HepG2 (cell line): ENCODE data around the gene LHPP. TPM values are rescaled to one million over a fixed set of nuclear protein-coding genes. Genes with fewer than 3 reads are reported as not detected.

ENCODE experiments used
- ATAC-seq: fragments of 200-7000 bp; cut with Tn5 transposase; 3 replicates; pipeline ENCODE4 v1.9.1; 2020; ENCODE audit warnings: mild to moderate bottlenecking, moderate library complexity
- BruUV-seq: library from RNA; stranded (reverse); fragments of 400-500 nt; replicated peaks from 2 replicates; lab custom pipeline; 2021; lab: Mats Ljungman, UMichigan
- CTCF ChIA-PET: fragments of 300-600 bp; formaldehyde crosslinking; extraction: SDS; loops from one replicate; lab custom pipeline; 2021; ENCODE audit warnings: low total read pairs, inconsistent platforms, low intra/inter-chr PET ratio; lab: Yijun Ruan, JAX
- POLR2A ChIA-PET: fragments of 350-600 bp; sonication (Branson Sonifier 250); formaldehyde crosslinking; loops from one replicate; lab custom pipeline; 2020; ENCODE audit warnings: antibody characterized with exemption, inconsistent platforms; lab: Yijun Ruan, JAX
- DNase-seq: peaks from one replicate; pipeline ENCODE4 v3.0.0-alpha.2; 2015; ENCODE audit warnings: low spot score
- FAIRE-seq: peaks from 3 replicates; lab custom pipeline; 2011; peaks lifted over from hg19 to GRCh38; lab: Jason Lieb, UNC
- H2AFZ ChIP-seq: one replicate; pipeline ENCODE4 v1.6.1; 2011; ENCODE audit warnings: low read length, inconsistent platforms
- H3K27ac ChIP-seq: fragments of 300-600 bp; 3 replicates; pipeline ENCODE4 v1.8.0; 2011; ENCODE audit warnings: mixed run types, mild to moderate bottlenecking, mixed read lengths, low read length, inconsistent platforms; ENCODE audit not compliant: insufficient read depth; ENCODE audit errors: extremely low read length
- H3K27me3 ChIP-seq, 2 experiments: fragments of 200-600 bp in 1 of 2; 2 replicates in 1 of 2; 3 replicates in 1 of 2; pipeline versions ENCODE4 v1.6.0 to v1.8.0; 2011; ENCODE audit warnings: low read length in 2 of 2, mild to moderate bottlenecking in 2 of 2, moderate library complexity in 2 of 2, inconsistent platforms in 1 of 2; ENCODE audit not compliant: insufficient read depth in 2 of 2, control insufficient read depth in 1 of 2
- H3K36me3 ChIP-seq, 2 experiments: fragments of 200-600 bp in 1 of 2; replicated peaks in 1 of 2; 2 replicates in 1 of 2; 3 replicates in 1 of 2; pipeline versions ENCODE4 v1.5.1 to v1.8.0; 2011; ENCODE audit warnings: low read length in 2 of 2, inconsistent platforms in 1 of 2; ENCODE audit not compliant: insufficient read depth in 2 of 2, control insufficient read depth in 1 of 2
- H3K4me1 ChIP-seq: 2 replicates; pipeline ENCODE4 v1.5.1; 2012; ENCODE audit warnings: low read length, inconsistent platforms; ENCODE audit not compliant: insufficient read depth
- H3K4me2 ChIP-seq: 2 replicates; pipeline ENCODE4 v1.6.0; 2011; ENCODE audit warnings: low read depth, low read length, inconsistent platforms
- H3K4me3 ChIP-seq, 3 experiments: fragments of 200-600 bp in 1 of 3; sonication (generic), shearing (Covaris generic) in 1 of 3; replicated peaks in 1 of 3; 2 replicates each; pipeline ENCODE4 v1.5.1; 2011 to 2016; ENCODE audit warnings: low read length in 3 of 3, inconsistent platforms in 2 of 3, low read depth in 2 of 3, mild to moderate bottlenecking in 2 of 3, control low read depth in 1 of 3, mixed read lengths in 1 of 3; ENCODE audit not compliant: insufficient read depth in 1 of 3
- H3K79me2 ChIP-seq: one replicate; pipeline ENCODE4 v1.6.1; 2011; ENCODE audit warnings: low read length, inconsistent platforms; ENCODE audit not compliant: insufficient read depth
- H3K9ac ChIP-seq: 2 replicates; pipeline ENCODE4 v1.6.0; 2011; ENCODE audit warnings: mild to moderate bottlenecking, low read depth, low read length, inconsistent platforms; ENCODE audit not compliant: insufficient read depth
- H3K9me3 ChIP-seq: 2 replicates; pipeline ENCODE4 v1.5.1; 2012; ENCODE audit warnings: mild to moderate bottlenecking, low read length
- H4K20me1 ChIP-seq: 2 replicates; pipeline ENCODE4 v1.6.0; 2011; ENCODE audit warnings: inconsistent platforms, mild to moderate bottlenecking, low read length, moderate library complexity; ENCODE audit not compliant: insufficient read depth
- ATF1 ChIP-seq: IDR thresholded peaks from 2 replicates; pipeline ENCODE4 v1.6.1; 2016; ENCODE audit warnings: mild to moderate bottlenecking, control low read depth
- CEBPG ChIP-seq: IDR thresholded peaks from 2 replicates; pipeline ENCODE4 v1.6.1; 2016
- CREM ChIP-seq, 2 experiments: sonication (generic) in 1 of 2; formaldehyde crosslinking in 1 of 2; IDR thresholded peaks; 2 replicates each; pipeline versions ENCODE4 v1.4.0 to v1.6.1; 2016 to 2020; ENCODE audit warnings: antibody characterized with exemption in 1 of 2, mild to moderate bottlenecking in 1 of 2, missing genetic modification reagents in 1 of 2
- EEA1 ChIP-seq: sonication (generic); formaldehyde crosslinking; IDR thresholded peaks from 2 replicates; pipeline ENCODE4 v1.5.1; 2020; ENCODE audit warnings: mild to moderate bottlenecking, missing genetic modification reagents, borderline replicate concordance
- FOXA3 ChIP-seq: IDR thresholded peaks from 2 replicates; pipeline ENCODE4 v1.6.1; 2016; ENCODE audit warnings: missing genetic modification reagents, missing compliant biosample characterization
- FOXJ3 ChIP-seq: sonication (generic); formaldehyde crosslinking; IDR thresholded peaks from 2 replicates; pipeline ENCODE4 v1.4.0; 2020; ENCODE audit warnings: missing genetic modification reagents, mild to moderate bottlenecking, borderline replicate concordance
- GATAD2A ChIP-seq: IDR thresholded peaks from 2 replicates; pipeline ENCODE4 v1.6.1; 2016
- HDAC1 ChIP-seq: sonication (generic); formaldehyde crosslinking; IDR thresholded peaks from 2 replicates; pipeline ENCODE4 v1.5.1; 2020; ENCODE audit warnings: mild to moderate bottlenecking, missing genetic modification reagents
- MAFF ChIP-seq: IDR thresholded peaks from 2 replicates; pipeline ENCODE4 v1.6.1; 2011; ENCODE audit warnings: low read depth, low read length, improper control_type of control experiment
- MAFK ChIP-seq, 2 experiments: IDR thresholded peaks in 1 of 2; conservative IDR thresholded peaks in 1 of 2; 2 replicates each; pipeline ENCODE4 v1.6.1; 2011; ENCODE audit warnings: improper control_type of control experiment in 2 of 2, low read length in 2 of 2
- NR2F2 ChIP-seq: IDR thresholded peaks from 2 replicates; pipeline ENCODE4 v1.6.1; 2012; ENCODE audit warnings: low read depth, inconsistent platforms, borderline replicate concordance
- SAFB2 ChIP-seq: sonication (generic); formaldehyde crosslinking; IDR thresholded peaks from 2 replicates; pipeline ENCODE4 v1.5.1; 2020; ENCODE audit warnings: missing genetic modification reagents, low read depth, mild to moderate bottlenecking, borderline replicate concordance
- SIN3A ChIP-seq: IDR thresholded peaks from 2 replicates; pipeline ENCODE4 v1.6.1; 2011; ENCODE audit warnings: low read depth, mild to moderate bottlenecking, control low read depth, low read length, borderline replicate concordance
- SOX5 ChIP-seq: IDR thresholded peaks from 2 replicates; pipeline ENCODE4 v1.6.1; 2016; ENCODE audit warnings: borderline replicate concordance
- SOX6 ChIP-seq, 2 experiments: fragments of 450-650 bp in 1 of 2; sonication (generic) in 1 of 2; formaldehyde crosslinking in 1 of 2; IDR thresholded peaks; 2 replicates each; pipeline versions ENCODE4 v1.4.0 to v1.6.1; 2017 to 2020; ENCODE audit warnings: antibody characterized with exemption in 1 of 2, mild to moderate bottlenecking in 1 of 2, missing genetic modification reagents in 1 of 2
- ZFP36L2 ChIP-seq: sonication (generic); formaldehyde crosslinking; IDR thresholded peaks from 2 replicates; pipeline ENCODE4 v1.4.0; 2020; ENCODE audit warnings: missing genetic modification reagents
- WGBS: methylation state at CpG from one replicate; pipeline ENCODE4 v1.1.6; 2017; ENCODE audit warnings: low lambda C conversion rate; 5-methylcytosine and 5-hydroxymethylcytosine counted together
- in situ Hi-C: cut with HindIII; loops from 2 replicates; pipeline ENCODE4 v1.10.0; 2017; ENCODE audit warnings: low pct_unique_long_range_greater_than_20kb; ENCODE audit not compliant: extremely low pct_ligation_motif_present
- intact Hi-C: fragments of 100-400 bp; cut with micrococcal nuclease; formaldehyde crosslinking; loops from one replicate; pipeline ENCODE4 v1.10.0; 2022; ENCODE audit not compliant: unreplicated experiment
- polyA plus RNA-seq, 8 experiments: library from polyadenylated mRNA; depleted of rRNA in 3 of 8; stranded (reverse) in 7 of 8; unstranded in 1 of 8; fragments of >200 nt; fragmentation: Illumina TruSeq in 4 of 8; extraction: Trizol in 4 of 8; gene quantifications; 2 replicates each; pipeline versions ENCODE4 v1.2.1 to v1.2.3, GENCODE V29; 2011 to 2016; ENCODE audit warnings: low read depth in 4 of 8, missing spikeins in 1 of 8, mixed read lengths in 1 of 8; ENCODE audit not compliant: insufficient read depth in 1 of 8
- total RNA-seq, 5 experiments: library from RNA; depleted of rRNA; stranded (reverse); fragments of >200 nt; fragmentation: Illumina TruSeq; extraction: Trizol; gene quantifications; 2 replicates each; pipeline ENCODE4 v1.2.3, GENCODE V29; 2016; ENCODE audit warnings: low read depth in 1 of 5
- TF ChIP-seq, protein P1 (sequence below): sonication (generic); formaldehyde crosslinking; IDR thresholded peaks from 2 replicates; pipeline ENCODE4 v1.5.0; 2020; ENCODE audit warnings: missing genetic modification reagents

The LHPP gene
- total and polyA plus RNA-seq, 2 of the 13 experiments (the other 11 are each of a cell fraction or from before 2014, with no cell fraction given): 5.2 to 13.1 TPM

DNA sequence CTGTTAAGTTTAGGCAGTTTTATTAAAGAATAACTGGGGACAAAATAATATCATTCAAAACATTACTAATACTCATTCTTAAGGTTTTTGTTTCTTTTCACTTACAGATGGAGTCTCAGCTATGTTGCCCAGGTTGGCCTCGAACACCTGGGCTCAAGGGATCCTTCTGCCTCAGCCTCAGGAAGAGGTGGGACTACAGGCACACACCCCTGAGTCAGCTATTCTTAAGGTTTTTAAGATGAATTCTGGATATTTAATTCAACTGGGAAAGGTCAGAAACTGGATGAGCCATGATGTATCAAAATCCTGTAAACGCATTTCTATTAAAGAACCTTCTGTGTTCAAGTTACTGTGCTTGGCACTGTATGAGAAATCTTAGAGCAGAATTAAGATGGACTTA is 46.4 kb upstream of the LHPP start:
- peaks cover 0 to 4% of the 10 kb centered on the region in 2 experiments; a peak in 2 of 5 replicates for H3K27me3 ChIP-seq
- ChIA-PET CTCF (no interaction called here), POLR2A (interaction anchor here (0.7 to 4.3 kb wide), 3 partner anchors 46 to 82 kb away, joined by 3 to 27 read pairs (median 3); partner anchors contain the start of gene LHPP)
- no TSS peak for BruUV-seq
- no peak overlapping the region for H3K27ac ChIP-seq
- H2AFZ ChIP-seq: no peak overlapping the region
- peaks cover 40% of the 10 kb centered on the region for H3K79me2 ChIP-seq
- intact Hi-C loops (no loop called here), in situ Hi-C loops (loop anchor here (5.0 kb wide), 1 partner anchor 47 kb away; the partner anchor contains the start of gene LHPP)
- DNase-seq (no peak), FAIRE-seq (no peak), ATAC-seq (no peak)
- no peaks in the 10 kb centered on the region for H3K9me3 ChIP-seq
- peaks cover 50% of the 10 kb centered on the region for H3K4me1 ChIP-seq
- peaks cover 4 to 23% of the 10 kb centered on the region in 2 experiments; a peak in 4 of 5 replicates for H3K36me3 ChIP-seq
- TF ChIP-seq HDAC1 (CRISPR knock-in tag) (no peak), MAFK (conservative IDR thresholded peaks at IDR 0.05 in 1 of 2, IDR thresholded peaks at IDR 0.05 in 1 of 2; ENCODE audit: low read length in 2 of 2) (peak; percentile 55 to 71; a peak in 3 of 4 replicates), MAFF (peak; percentile 41; the same call in 1 of the 2 replicates)
- H4K20me1 ChIP-seq: peaks cover 30% of the 10 kb centered on the region
- no peak overlapping the region for H3K4me3 ChIP-seq
- no peak overlapping the region for H3K9ac ChIP-seq
- no peak overlapping the region for H3K4me2 ChIP-seq
- WGBS: 93% methylated on average over 2 of the region's 2 CpGs

DNA sequence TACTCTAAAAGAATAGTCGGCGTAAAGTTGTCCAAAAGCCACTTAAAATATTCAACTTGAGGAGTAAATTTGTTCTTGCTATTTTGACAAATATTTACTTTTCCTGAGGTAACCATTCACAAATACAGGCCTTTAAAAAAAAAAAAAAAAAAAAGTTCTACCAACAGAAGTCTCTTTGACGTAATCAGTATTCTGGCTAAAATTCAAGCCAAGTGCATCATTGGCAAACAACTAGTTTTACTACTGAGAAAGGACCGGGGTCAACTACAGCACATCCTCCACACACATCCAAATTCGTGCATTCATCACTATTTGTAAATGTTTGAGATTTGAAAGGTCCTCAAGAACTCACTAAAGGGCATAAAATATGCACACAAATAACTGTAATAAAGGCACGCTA is 44.9 kb upstream of the LHPP start:
- DNase-seq (peak; percentile 74), FAIRE-seq (peak; percentile 34), ATAC-seq (no peak)
- CTCF ChIA-PET: no interaction called here
- H3K79me2 ChIP-seq: peaks cover 40% of the 10 kb centered on the region
- peaks cover 0 to 9% of the 10 kb centered on the region in 2 experiments; a peak in 2 of 5 replicates for H3K27me3 ChIP-seq
- no peak overlapping the region for H3K27ac ChIP-seq
- H4K20me1 ChIP-seq: peaks cover 27% of the 10 kb centered on the region
- WGBS: 8% methylated on average over 6 of the region's 6 CpGs
- H3K4me2 ChIP-seq: peak overlapping the region; percentile 92
- no peaks in the 10 kb centered on the region for H3K9me3 ChIP-seq
- no peak overlapping the region for H3K9ac ChIP-seq
- POLR2A ChIA-PET: interaction anchor here (0.9 to 4.3 kb wide), 2 partner anchors 45 to 59 kb away, joined by 4 to 27 read pairs; partner anchors contain the start of gene LHPP
- peaks cover 57% of the 10 kb centered on the region for H3K4me1 ChIP-seq
- peaks cover 1 to 13% of the 10 kb centered on the region in 2 experiments; a peak in 2 of 5 replicates for H3K36me3 ChIP-seq
- in situ Hi-C loops (loop anchor here (5.0 kb wide), 1 partner anchor 46 kb away; the partner anchor contains the start of gene LHPP), intact Hi-C loops (no loop called here)
- H2AFZ ChIP-seq: no peak overlapping the region
- BruUV-seq: no TSS peak
- H3K4me3 ChIP-seq: peak overlapping the region in 1 of 3 experiments; percentile 79; a peak in 1 of 6 replicates
- peak; percentile 71 for TF ChIP-seq CREM (IDR thresholded peaks at IDR 0.05)
- no peak for TF ChIP-seq CREM (CRISPR knock-in tag; IDR thresholded peaks at IDR 0.05)
- peak; percentile 41; the same call in 1 of the 2 replicates for TF ChIP-seq GATAD2A (CRISPR knock-in tag)
- peak; percentile 39; the same call in 1 of the 2 replicates for TF ChIP-seq SOX5
- TF ChIP-seq FOXA3 (CRISPR knock-in tag): peak; percentile 64
- no peak for TF ChIP-seq ZFP36L2 (CRISPR knock-in tag)
- TF ChIP-seq SOX6 (IDR thresholded peaks at IDR 0.05): no peak
- peak; percentile 17; the same call in 1 of the 2 replicates for TF ChIP-seq SOX6 (CRISPR knock-in tag; IDR thresholded peaks at IDR 0.05)
- TF ChIP-seq NR2F2: 0 out of 2 replicates have a peak, but pooled peaks have one; percentile 13
- no peak for TF ChIP-seq SAFB2 (CRISPR knock-in tag)
- TF ChIP-seq ATF1 (CRISPR knock-in tag): peak; percentile 58
- TF ChIP-seq, protein P1, sequence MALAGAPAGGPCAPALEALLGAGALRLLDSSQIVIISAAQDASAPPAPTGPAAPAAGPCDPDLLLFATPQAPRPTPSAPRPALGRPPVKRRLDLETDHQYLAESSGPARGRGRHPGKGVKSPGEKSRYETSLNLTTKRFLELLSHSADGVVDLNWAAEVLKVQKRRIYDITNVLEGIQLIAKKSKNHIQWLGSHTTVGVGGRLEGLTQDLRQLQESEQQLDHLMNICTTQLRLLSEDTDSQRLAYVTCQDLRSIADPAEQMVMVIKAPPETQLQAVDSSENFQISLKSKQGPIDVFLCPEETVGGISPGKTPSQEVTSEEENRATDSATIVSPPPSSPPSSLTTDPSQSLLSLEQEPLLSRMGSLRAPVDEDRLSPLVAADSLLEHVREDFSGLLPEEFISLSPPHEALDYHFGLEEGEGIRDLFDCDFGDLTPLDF (CRISPR knock-in tag): no peak
- TF ChIP-seq SIN3A: 0 out of 2 replicates have a peak, but pooled peaks have one; percentile 48
- peak; percentile 49; the same call in 1 of the 2 replicates for TF ChIP-seq FOXJ3 (CRISPR knock-in tag)
- TF ChIP-seq EEA1 (CRISPR knock-in tag): no peak
- TF ChIP-seq CEBPG: 0 out of 2 replicates have a peak, but pooled peaks have one; percentile 25
